Fibroblast of the aortic adventitia (primary cell): Measurements from ENCODE around the gene C10orf67. TPM values are rescaled to one million over a fixed set of nuclear protein-coding genes. Genes with fewer than 3 reads are reported as not detected.
"Not testable (repeated sequence)": the region's sequence is repeated elsewhere in the genome, so short reads cannot be mapped to it uniquely, and the experiment has no call there.

ENCODE experiments used
- DNase-seq: peaks from one replicate; pipeline ENCODE4 v3.0.0-alpha.2; 2010; ENCODE audit warnings: low read depth
- H3K4me3 ChIP-seq: 2 replicates; pipeline ENCODE4 v1.5.1; 2011; ENCODE audit warnings: low read depth, mild to moderate bottlenecking, control low read depth, low read length, moderate library complexity
- total RNA-seq: library from RNA; depleted of rRNA; stranded (reverse); fragments of >200 nt; gene quantifications from 2 replicates; pipeline ENCODE4 v1.2.3, GENCODE V29; 2012; ENCODE audit warnings: low replicate concordance
- TF ChIP-seq, protein P1 (sequence below): IDR thresholded peaks from 2 replicates; pipeline ENCODE4 v1.5.1; 2011; ENCODE audit warnings: mild to moderate bottlenecking, low read length, control low read depth, inconsistent platforms; ENCODE audit not compliant: insufficient read depth

C10orf67 gene
- total RNA-seq, 1 donor, result 0.09 TPM

DNA sequence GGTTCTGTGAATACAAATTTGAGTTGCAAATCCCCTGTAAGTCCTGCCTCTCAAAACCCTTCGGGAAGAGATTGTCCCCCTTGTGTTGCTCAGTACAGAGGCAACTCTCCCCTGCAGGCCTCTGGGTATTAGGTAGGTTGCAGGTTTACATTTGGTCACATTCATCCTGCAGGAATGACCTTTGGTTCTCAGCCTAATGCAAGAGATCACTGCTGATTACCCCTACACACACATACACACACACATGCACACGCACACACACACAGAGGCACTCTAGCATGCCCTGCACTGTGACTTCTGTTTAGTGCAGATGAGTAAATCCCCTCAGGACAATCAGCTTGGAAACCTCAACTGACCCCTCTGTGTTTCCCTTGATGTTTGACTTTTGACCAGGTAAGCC lies 69.2 kb downstream of the C10orf67 start:
- no peak for DNase-seq
- H3K4me3 ChIP-seq, result no peak overlapping the region
- TF ChIP-seq, protein P1, sequence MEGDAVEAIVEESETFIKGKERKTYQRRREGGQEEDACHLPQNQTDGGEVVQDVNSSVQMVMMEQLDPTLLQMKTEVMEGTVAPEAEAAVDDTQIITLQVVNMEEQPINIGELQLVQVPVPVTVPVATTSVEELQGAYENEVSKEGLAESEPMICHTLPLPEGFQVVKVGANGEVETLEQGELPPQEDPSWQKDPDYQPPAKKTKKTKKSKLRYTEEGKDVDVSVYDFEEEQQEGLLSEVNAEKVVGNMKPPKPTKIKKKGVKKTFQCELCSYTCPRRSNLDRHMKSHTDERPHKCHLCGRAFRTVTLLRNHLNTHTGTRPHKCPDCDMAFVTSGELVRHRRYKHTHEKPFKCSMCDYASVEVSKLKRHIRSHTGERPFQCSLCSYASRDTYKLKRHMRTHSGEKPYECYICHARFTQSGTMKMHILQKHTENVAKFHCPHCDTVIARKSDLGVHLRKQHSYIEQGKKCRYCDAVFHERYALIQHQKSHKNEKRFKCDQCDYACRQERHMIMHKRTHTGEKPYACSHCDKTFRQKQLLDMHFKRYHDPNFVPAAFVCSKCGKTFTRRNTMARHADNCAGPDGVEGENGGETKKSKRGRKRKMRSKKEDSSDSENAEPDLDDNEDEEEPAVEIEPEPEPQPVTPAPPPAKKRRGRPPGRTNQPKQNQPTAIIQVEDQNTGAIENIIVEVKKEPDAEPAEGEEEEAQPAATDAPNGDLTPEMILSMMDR, result no peak

DNA sequence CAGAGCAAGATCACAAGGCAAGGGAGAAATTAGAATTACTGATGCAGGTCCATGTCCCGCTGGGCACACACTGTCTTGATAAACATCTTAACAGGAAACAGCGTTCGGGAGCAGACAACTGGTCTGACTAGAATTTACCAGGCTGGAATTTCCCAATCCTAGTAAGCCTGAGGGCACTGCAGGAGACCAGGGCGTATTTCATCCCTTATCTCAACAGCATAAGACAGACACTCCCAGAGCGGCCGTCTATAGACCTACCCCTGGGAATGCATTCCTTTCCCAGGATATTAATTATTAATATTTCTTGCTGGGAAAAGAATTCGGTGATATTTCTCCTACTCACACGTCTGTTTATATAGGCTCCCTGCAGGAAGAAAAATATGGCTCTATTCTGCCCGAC lies 70.4 kb downstream of the C10orf67 start:
- DNase-seq, H3K4me3 ChIP-seq: not testable (repeated sequence)

DNA sequence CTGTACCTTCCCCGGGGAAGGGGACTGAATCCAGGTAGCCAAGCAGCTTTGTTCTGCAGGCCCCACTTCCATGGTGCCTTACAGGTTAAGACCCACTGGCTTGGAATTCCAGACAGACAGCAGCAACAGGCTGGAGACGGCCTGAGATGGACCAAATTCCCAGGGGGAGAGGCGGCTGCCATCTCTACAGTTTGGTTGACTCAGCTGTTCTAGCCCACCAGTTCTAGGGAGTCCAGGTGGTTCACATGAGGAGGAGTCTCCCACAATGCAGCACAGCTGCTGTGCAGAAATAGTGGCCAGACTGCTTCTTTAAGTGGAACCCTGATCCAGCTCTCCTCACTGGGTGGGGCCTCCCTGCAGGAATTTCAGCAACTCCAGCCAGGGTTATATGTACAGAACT lies 74.1 kb downstream of the C10orf67 start:
- TF ChIP-seq, protein P1, result no peak
- DNase-seq, result no peak

DNA sequence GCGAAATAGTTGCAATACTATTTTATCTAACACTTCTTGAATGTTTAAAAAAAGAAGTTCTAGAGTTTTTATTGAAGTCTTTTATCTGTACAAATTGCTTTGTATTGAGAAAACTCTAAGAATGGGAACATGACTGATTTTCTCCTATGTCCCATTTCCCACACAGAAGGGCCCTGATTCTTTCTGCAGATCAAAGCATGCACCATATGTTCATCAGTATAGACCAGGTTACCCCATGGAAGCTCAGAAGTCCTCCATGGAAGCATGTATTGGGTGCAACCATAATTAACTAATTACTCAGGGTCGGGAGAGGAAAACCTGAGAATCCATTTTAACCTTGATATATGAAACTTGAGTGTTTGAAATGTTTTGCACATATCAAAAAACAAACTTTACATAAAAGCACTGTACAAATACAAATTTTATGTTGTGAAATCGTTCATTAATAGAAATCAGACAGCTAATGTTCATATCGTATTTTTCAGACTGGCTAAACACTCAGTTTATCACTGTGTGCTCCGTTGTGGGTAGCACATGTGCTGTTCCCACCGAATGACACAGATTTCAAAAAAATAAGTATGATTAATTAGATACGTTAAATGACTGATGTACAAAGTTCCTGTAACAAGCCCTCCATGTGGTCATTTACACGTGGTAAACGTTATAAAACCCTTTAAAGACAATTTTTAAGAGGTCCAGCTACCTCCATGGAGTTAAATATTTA lies 81.0 kb downstream of the C10orf67 start:
- H3K4me3 ChIP-seq, result no peak overlapping the region
- DNase-seq, result no peak
- TF ChIP-seq, protein P1, result no peak

More for the DNA sequence above, 74.1 kb downstream of the C10orf67 start:
- H3K4me3 ChIP-seq, result no peak overlapping the region

DNA sequence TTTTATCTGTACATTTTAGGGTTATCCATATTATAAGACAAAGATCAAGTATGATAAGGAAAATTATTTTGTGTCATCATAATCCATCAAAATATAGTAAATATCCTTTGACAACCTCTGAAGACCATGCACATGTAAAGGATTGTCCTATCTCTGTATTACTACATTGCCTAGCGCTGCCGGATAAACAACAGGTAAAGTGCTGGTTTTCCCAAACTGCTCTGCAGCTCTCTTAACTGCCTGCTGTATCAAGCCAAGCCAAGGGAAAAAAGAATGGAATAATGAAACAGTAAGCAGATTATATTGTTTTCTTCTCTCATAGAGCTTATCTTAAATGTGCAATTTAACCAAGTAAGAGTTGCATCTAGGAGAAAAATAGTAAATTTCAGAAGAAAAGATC lies 81.7 kb downstream of the C10orf67 start:
- H3K4me3 ChIP-seq, result no peak overlapping the region
- TF ChIP-seq, protein P1, result no peak
- no peak for DNase-seq

DNA sequence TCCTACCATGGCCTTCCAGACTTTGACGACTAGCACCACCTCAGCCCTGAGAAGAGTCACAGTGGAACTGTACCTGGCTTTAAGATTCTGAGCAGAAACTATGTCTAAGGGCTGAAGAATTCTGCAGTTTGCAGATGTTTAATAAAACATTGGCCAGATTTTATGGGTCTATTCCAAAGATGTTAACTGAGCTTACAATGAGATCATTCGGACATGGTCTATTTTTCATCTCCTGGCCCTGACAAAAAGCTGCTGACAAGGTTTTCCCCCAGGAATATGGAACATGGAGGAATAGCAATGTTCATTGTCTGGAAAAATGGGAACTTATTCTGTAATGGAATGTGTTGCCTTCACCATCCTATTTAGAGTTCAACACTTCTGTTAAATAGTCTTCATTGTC lies 86.1 kb downstream of the C10orf67 start:
- DNase-seq, result no peak
- TF ChIP-seq, protein P1, result no peak
- no peak overlapping the region for H3K4me3 ChIP-seq

DNA sequence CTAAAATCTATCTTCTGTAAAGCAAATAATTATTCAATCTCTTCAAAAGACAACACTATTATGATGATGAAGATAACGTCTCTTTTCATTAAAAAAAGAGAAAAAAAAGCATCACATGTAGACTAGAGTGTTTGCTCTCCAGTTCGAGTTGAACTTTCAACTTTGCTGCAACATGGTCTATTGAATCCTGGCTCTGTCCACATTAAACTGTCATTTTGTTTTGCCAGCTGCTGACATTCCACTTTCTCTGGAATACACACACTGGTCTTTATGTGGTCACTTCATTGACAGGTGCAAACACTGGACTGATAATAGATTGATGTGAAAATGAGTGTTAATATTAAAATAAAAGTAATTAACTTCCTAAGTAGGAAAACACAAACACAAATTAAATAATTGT lies 90.8 kb downstream of the C10orf67 start:
- no peak for DNase-seq
- TF ChIP-seq, protein P1, result no peak
- H3K4me3 ChIP-seq, result no peak overlapping the region

DNA sequence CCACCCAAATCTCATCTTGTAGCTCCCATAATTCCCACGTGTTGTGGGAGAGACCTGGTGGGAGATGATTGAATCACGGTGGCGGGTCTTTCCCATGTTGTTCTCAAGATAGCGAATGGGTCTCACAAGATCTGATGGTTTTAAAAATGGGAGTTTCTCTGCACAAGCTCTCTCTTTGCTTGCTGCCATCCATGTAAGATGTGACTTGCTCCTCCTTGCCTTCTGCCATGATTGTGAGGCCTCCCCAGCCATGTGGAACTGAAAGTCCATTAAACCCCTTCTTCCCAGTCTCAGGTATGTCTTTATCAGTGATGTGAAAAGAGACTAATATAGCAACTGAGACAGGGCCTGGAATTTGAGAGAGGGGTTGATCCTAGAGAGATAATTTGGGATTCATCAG lies 91.7 kb downstream of the C10orf67 start:
- H3K4me3 ChIP-seq, DNase-seq: not testable (repeated sequence)

DNA sequence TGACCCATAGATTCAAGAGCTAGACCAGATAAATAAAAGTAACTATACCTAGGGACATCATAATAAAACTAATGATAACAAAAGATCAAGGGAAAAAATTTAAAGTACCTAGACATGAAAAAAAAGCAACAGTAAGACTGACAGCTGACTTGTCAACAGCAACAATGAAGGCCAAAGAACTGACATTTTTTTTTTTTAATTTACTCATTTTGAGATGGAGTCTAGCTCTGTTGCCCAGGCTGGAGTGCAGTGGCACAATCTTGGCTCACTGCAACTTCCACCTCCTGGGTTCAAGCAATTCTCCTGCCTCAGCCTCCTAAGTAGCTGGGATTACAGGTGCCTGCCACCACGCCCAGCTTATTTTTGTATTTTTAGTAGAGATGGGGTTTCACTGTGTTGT lies 102.8 kb downstream of the C10orf67 start:
- not testable (repeated sequence) for H3K4me3 ChIP-seq, DNase-seq
